ENCODE results near the gene IKZF1. TPM values are rescaled to one million over a fixed set of nuclear protein-coding genes. Genes with fewer than 3 reads are reported as not detected.

Gene IKZF1
- total and polyA plus RNA-seq, 9 of the 15 experiments (the other 6 are each of a cell fraction or from before 2014, with no cell fraction given), result 12.6 to 85.3 (median 44.7) TPM

- TF ChIP-seq ZNF518B (CRISPR knock-in tag; IDR thresholded peaks at IDR 0.05), result no peak
- no peak for TF ChIP-seq ZBTB34 (CRISPR knock-in tag; IDR thresholded peaks at IDR 0.05)
- peak in 1 of 2 experiments; percentile 23; a peak in 1 of 4 replicates for TF ChIP-seq ZNF639 (CRISPR knock-in tag; conservative IDR thresholded peaks at IDR 0.05 in 1 of 2, IDR thresholded peaks at IDR 0.05 in 1 of 2)
- no peak for TF ChIP-seq TCF3 (CRISPR knock-in tag; IDR thresholded peaks at IDR 0.05)
- TF ChIP-seq E2F6 (IDR thresholded peaks at IDR 0.05; ENCODE audit: borderline replicate concordance in 1 of 2, extremely low read depth in 1 of 2, insufficient read depth in 1 of 2, insufficient read length in 1 of 2, low read depth in 1 of 2, low read length in 1 of 2, poor library complexity in 1 of 2, severe bottlenecking in 1 of 2), result no peak
- no peak for TF ChIP-seq ZNF274 (IDR thresholded peaks at IDR 0.05; ENCODE audit: borderline replicate concordance, low read depth, low read length)
- no peak for TF ChIP-seq ZNF589 (CRISPR knock-in tag; IDR thresholded peaks at IDR 0.05; ENCODE audit: low read depth)
- no peak for TF ChIP-seq HNRNPH1 (optimal IDR thresholded peaks at IDR 0.05; ENCODE audit: low read depth, low read length)
- no peak for TF ChIP-seq ATF2 (CRISPR knock-in tag; IDR thresholded peaks at IDR 0.05)
- no peak for TF ChIP-seq CC2D1A (IDR thresholded peaks at IDR 0.05)
- TF ChIP-seq FOXJ2 (tag; IDR thresholded peaks at IDR 0.05), result no peak
- no peak for TF ChIP-seq CHCHD3 (CRISPR knock-in tag; IDR thresholded peaks at IDR 0.05)
- TF ChIP-seq EP400 (IDR thresholded peaks at IDR 0.05), result no peak
- no peak for TF ChIP-seq BRD4 (IDR thresholded peaks at IDR 0.05)
- TF ChIP-seq KLF16 (IDR thresholded peaks at IDR 0.05), result no peak
- peak; percentile 75 for TF ChIP-seq VEZF1 (CRISPR knock-in tag; IDR thresholded peaks at IDR 0.05)
Observed at GRCh38 chr7:50303335-50304128, 984 bp upstream of the IKZF1 start (continued).
